ENCODE measurements around the gene MEA1. TPM values are rescaled to one million over a fixed set of nuclear protein-coding genes. Genes with fewer than 3 reads are reported as not detected.

MEA1 gene
- total and polyA plus RNA-seq, 2 of the 4 experiments (the other 2 are of a cell fraction), result 116 to 126 TPM

- H4K8ac ChIP-seq (ENCODE audit: low read depth in 2 of 2, low read length in 2 of 2), result peak overlapping the region in 1 of 2 experiments; percentile 11; a peak in 1 of 4 replicates
- no peak overlapping the region for H4K91ac ChIP-seq (ENCODE audit: insufficient read depth, low read depth, low read length)
- no peak overlapping the region for H3K27ac ChIP-seq (ENCODE audit: insufficient read depth, low read length)
- H3K4ac ChIP-seq (ENCODE audit: low read depth, low read length), result no peak overlapping the region
- peak overlapping the region; percentile 32; the same call in 1 of the 2 replicates for H3K23ac ChIP-seq (ENCODE audit: low read depth, low read length)
- WGBS, 2 experiments (ENCODE audit: extremely low coverage in 2 of 2, insufficient read length in 1 of 2), result 100% methylated on average over 1 of the region's 2 CpGs; no CpG with 5 or more reads in 1 of the 2 experiments
- no peak overlapping the region for H2BK5ac ChIP-seq (ENCODE audit: low read depth, low read length, poor library complexity, severe bottlenecking)
- H3K79me1 ChIP-seq (ENCODE audit: low read depth in 1 of 2, low read length in 2 of 2), result peaks cover 29 to 58% of the 10 kb centered on the region in 2 experiments
- no peaks in the 10 kb centered on the region for H3K27me3 ChIP-seq (ENCODE audit: control insufficient read depth, insufficient read depth, low read length)
- no peak overlapping the region for H4K5ac ChIP-seq (ENCODE audit: low read depth, low read length)
- H2AK9ac ChIP-seq (replicated peaks; ENCODE audit: low read depth, low read length, poor library complexity), result no peak overlapping the region
- BruUV-seq (replicated peaks), result no TSS peak
- POLR2A ChIA-PET (ENCODE audit: unreplicated experiment), result no interaction called here
- peaks cover 17% of the 10 kb centered on the region for H4K20me1 ChIP-seq (ENCODE audit: insufficient read depth, low read length)
- in situ Hi-C loops (cut with MboI; ENCODE audit: low sequenced_read_pairs) (no loop called here), intact Hi-C loops (cut with micrococcal nuclease) (no loop called here), dilution Hi-C loops (cut with HindIII; ENCODE audit: low sequenced_read_pairs, unreplicated experiment) (no loop called here)
- no peak overlapping the region for H3K14ac ChIP-seq (replicated peaks; ENCODE audit: low read depth, low read length)
- H3K4me3 ChIP-seq (ENCODE audit: insufficient read depth, low read depth, low read length), result no peak overlapping the region
- H2BK20ac ChIP-seq (ENCODE audit: low read depth, low read length), result no peak overlapping the region
- no peak overlapping the region for H3K4me2 ChIP-seq (ENCODE audit: low read depth, low read length)
- TF ChIP-seq MXI1 (IDR thresholded peaks at IDR 0.05; ENCODE audit: borderline replicate concordance, low read depth, low read length) (no peak), NFE2L2 (IDR thresholded peaks at IDR 0.05; ENCODE audit: low read depth, low read length) (no peak), RCOR1 (IDR thresholded peaks at IDR 0.05; ENCODE audit: insufficient replicate concordance, low read length) (no peak), CHD1 (IDR thresholded peaks at IDR 0.05; ENCODE audit: low read depth, low read length) (no peak), BHLHE40 (IDR thresholded peaks at IDR 0.05; ENCODE audit: low read depth, low read length) (no peak), ELK1 (IDR thresholded peaks at IDR 0.05; ENCODE audit: borderline replicate concordance, low read depth, low read length) (no peak), SMC3 (IDR thresholded peaks at IDR 0.05; ENCODE audit: low read depth, low read length) (no peak), CEBPB (IDR thresholded peaks at IDR 0.05; ENCODE audit: low read depth, low read length) (no peak)
- TF ChIP-seq, protein P1, sequence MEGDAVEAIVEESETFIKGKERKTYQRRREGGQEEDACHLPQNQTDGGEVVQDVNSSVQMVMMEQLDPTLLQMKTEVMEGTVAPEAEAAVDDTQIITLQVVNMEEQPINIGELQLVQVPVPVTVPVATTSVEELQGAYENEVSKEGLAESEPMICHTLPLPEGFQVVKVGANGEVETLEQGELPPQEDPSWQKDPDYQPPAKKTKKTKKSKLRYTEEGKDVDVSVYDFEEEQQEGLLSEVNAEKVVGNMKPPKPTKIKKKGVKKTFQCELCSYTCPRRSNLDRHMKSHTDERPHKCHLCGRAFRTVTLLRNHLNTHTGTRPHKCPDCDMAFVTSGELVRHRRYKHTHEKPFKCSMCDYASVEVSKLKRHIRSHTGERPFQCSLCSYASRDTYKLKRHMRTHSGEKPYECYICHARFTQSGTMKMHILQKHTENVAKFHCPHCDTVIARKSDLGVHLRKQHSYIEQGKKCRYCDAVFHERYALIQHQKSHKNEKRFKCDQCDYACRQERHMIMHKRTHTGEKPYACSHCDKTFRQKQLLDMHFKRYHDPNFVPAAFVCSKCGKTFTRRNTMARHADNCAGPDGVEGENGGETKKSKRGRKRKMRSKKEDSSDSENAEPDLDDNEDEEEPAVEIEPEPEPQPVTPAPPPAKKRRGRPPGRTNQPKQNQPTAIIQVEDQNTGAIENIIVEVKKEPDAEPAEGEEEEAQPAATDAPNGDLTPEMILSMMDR (conservative IDR thresholded peaks at IDR 0.05; ENCODE audit: low read depth, low read length), result no peak
- ATAC-seq (ENCODE audit: low read depth), result no peak
- H3K9me3 ChIP-seq (ENCODE audit: control insufficient read depth, insufficient read depth, low read length), result no peaks in the 10 kb centered on the region
- no peak overlapping the region for H3K56ac ChIP-seq (ENCODE audit: extremely low read depth, insufficient read depth, low read length)
- CTCF ChIA-PET, result interaction anchor here (1.2 kb wide), 1 partner anchor 23 kb away, joined by 3 read pairs; no protein-coding TSS in a partner anchor
- no peak overlapping the region for H2BK120ac ChIP-seq (ENCODE audit: low read depth, low read length)
- no peak overlapping the region for H2AFZ ChIP-seq (replicated peaks; ENCODE audit: low read length, poor library complexity)
- H2AK5ac ChIP-seq (ENCODE audit: low read depth, low read length), result no peak overlapping the region
- DNase-seq, result no peak
- H3K18ac ChIP-seq (ENCODE audit: low read depth, low read length), result no peak overlapping the region
- H3K9me1 ChIP-seq (ENCODE audit: insufficient read depth, low read length), result 0 out of 2 replicates have a peak, but pooled peaks cover 4% of the 10 kb centered on the region
- H2BK15ac ChIP-seq (ENCODE audit: low read depth, low read length), result no peak overlapping the region
- peaks cover 9% of the 10 kb centered on the region for H3K4me1 ChIP-seq (ENCODE audit: control insufficient read depth, insufficient read depth, low read length)
- peaks cover 53% of the 10 kb centered on the region for H3K36me3 ChIP-seq (ENCODE audit: control insufficient read depth, insufficient read depth, low read length)
- no peak overlapping the region for H3K9ac ChIP-seq (ENCODE audit: low read depth, low read length)
Observed at GRCh38 chr6:43024436-43024835, 10.7 kb upstream of the MEA1 start.

All from IMR-90 (cell line).